SJSA1 (cell line): ENCODE results near the gene RB1. TPM values are rescaled to one million over a fixed set of nuclear protein-coding genes. Genes with fewer than 3 reads are reported as not detected.

Experiments used
- DNase-seq, 2 experiments: peaks; one replicate each; pipeline ENCODE4 v3.0.0-alpha.2; 2015 to 2020; ENCODE audit warnings: low spot score in 2 of 2, low read depth in 1 of 2
- H3K27ac ChIP-seq: fragments of 250-450 bp; sonication (Bioruptor Pico); 2 replicates; pipeline ENCODE4 v1.5.1; 2020; ENCODE audit warnings: mild to moderate bottlenecking, moderate library complexity
- H3K27me3 ChIP-seq: fragments of 250-450 bp; sonication (Bioruptor Pico); replicated peaks from 2 replicates; pipeline ENCODE4 v1.5.1; 2020; ENCODE audit warnings: mild to moderate bottlenecking, moderate library complexity
- H3K36me3 ChIP-seq: fragments of 250-450 bp; sonication (Bioruptor Pico); 2 replicates; pipeline ENCODE4 v1.5.1; 2020; ENCODE audit warnings: mild to moderate bottlenecking
- H3K4me1 ChIP-seq: fragments of 250-450 bp; sonication (Bioruptor Pico); replicated peaks from 2 replicates; pipeline ENCODE4 v1.6.1; 2021; ENCODE audit warnings: mild to moderate bottlenecking
- H3K4me3 ChIP-seq: fragments of 250-450 bp; sonication (Bioruptor Pico); 2 replicates; pipeline ENCODE4 v1.5.1; 2020; ENCODE audit warnings: mild to moderate bottlenecking
- H3K9me3 ChIP-seq: fragments of 250-450 bp; sonication (Bioruptor Pico); replicated peaks from 2 replicates; pipeline ENCODE4 v1.5.1; 2020; ENCODE audit warnings: mild to moderate bottlenecking
- total RNA-seq: library from RNA; depleted of rRNA; stranded (reverse); fragments of >200 nt; shearing (Covaris generic); gene quantifications from 2 replicates; pipeline ENCODE4 v1.2.3, GENCODE V29; 2014

RB1 gene
- total RNA-seq, 1 experiment from 2014 or later, result 53.8 TPM

GRCh38 chr13:48398450-48399095 lies 95.0 kb downstream of the RB1 start:
- Histone ChIP-seq H3K36me3 (peaks cover 17% of the 10 kb centered on the region), H3K9me3 (no peaks in the 10 kb centered on the region), H3K4me3 (no peak overlapping the region), H3K4me1 (peaks cover 24% of the 10 kb centered on the region), H3K27ac (no peak overlapping the region), H3K27me3 (no peaks in the 10 kb centered on the region)
- DNase-seq, result no peak

- H3K27ac ChIP-seq, result peak overlapping the region; percentile 68
- H3K9me3 ChIP-seq, result no peaks in the 10 kb centered on the region
- peaks cover 24% of the 10 kb centered on the region for H3K4me1 ChIP-seq
- H3K4me3 ChIP-seq, result no peak overlapping the region
- peaks cover 7% of the 10 kb centered on the region for H3K36me3 ChIP-seq
- peak in 1 of 2 experiments; percentile 26 for DNase-seq
- no peaks in the 10 kb centered on the region for H3K27me3 ChIP-seq
These were observed 96.6 kb downstream of the RB1 start for GRCh38 chr13:48400090-48400694.

DNA sequence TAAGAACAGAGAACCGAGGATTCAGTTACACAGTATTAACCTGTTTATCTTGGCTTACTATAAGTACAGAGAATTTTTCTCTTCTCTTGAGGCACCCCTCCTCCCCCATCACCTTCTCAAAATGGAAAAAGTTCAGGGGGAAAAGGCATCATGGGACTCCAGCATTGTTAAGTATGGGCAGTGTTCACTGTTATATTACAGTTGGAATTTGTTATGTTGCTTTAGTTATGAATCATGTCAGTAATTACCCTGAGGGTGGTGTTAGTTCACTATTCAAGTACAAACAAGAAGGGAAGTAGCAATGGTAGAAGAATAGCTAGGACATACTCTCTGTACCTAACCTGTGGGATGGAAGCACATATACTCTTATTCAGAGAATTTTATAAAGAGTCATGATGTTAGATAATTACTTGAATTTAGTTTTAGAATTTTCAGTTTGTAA lies 97.3 kb downstream of the RB1 start:
- H3K4me3 ChIP-seq, result no peak overlapping the region
- peak overlapping the region; percentile 68 for H3K27ac ChIP-seq
- H3K27me3 ChIP-seq, result no peaks in the 10 kb centered on the region
- H3K36me3 ChIP-seq, result peaks cover under 1% of the 10 kb centered on the region
- H3K4me1 ChIP-seq, result peaks cover 24% of the 10 kb centered on the region
- DNase-seq, result peak in 1 of 2 experiments; percentile 52
- H3K9me3 ChIP-seq, result no peaks in the 10 kb centered on the region

GRCh38 chr13:48401480-48401879 lies 97.9 kb downstream of the RB1 start:
- Histone ChIP-seq H3K4me3 (no peak overlapping the region), H3K4me1 (peaks cover 24% of the 10 kb centered on the region), H3K36me3 (no peaks in the 10 kb centered on the region), H3K27ac (no peak overlapping the region; the same call in none of the 2 replicates), H3K9me3 (no peaks in the 10 kb centered on the region), H3K27me3 (no peaks in the 10 kb centered on the region)
- DNase-seq, result no peak

DNA sequence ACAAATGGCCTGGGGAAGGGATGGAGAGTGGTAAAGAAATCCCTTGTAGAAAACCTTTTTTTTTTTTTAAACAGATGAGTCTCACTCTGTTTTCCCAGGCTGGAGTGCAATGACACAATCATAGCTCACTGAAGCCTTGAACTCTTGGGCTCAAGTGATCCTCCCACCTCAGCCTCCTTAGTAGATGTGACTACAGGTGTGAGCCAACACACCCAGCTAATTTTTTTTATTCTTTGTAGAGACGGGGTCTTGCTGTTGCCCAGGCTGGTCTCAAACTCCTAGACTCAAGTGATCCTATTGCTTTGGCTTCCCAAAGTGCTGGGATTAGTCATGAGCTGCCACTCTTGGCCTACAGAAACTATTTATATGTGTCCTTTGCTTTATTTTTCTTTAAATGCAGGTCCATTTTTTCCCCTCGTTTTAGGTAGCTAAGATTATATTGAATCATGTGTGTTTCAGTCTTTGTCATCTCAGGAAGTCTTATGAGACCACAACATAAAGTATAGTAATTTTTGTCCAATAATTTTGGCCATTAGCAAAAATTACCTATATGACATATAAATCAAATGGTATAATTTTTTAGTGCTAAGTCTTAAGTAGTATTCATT lies 98.9 kb downstream of the RB1 start:
- Histone ChIP-seq H3K27me3 (no peaks in the 10 kb centered on the region), H3K27ac (no peak overlapping the region), H3K9me3 (no peaks in the 10 kb centered on the region), H3K4me1 (peaks cover 24% of the 10 kb centered on the region), H3K4me3 (no peak overlapping the region), H3K36me3 (no peaks in the 10 kb centered on the region)
- no peak for DNase-seq

- Histone ChIP-seq H3K27ac (no peak overlapping the region), H3K4me1 (peaks cover 24% of the 10 kb centered on the region), H3K9me3 (no peaks in the 10 kb centered on the region), H3K27me3 (no peaks in the 10 kb centered on the region), H3K36me3 (no peaks in the 10 kb centered on the region), H3K4me3 (no peak overlapping the region)
- DNase-seq, result no peak
These were observed 99.6 kb downstream of the RB1 start for GRCh38 chr13:48403151-48403631.

GRCh38 chr13:48403913-48404312 lies 100.4 kb downstream of the RB1 start:
- no peaks in the 10 kb centered on the region for H3K9me3 ChIP-seq
- H3K4me1 ChIP-seq, result peaks cover 24% of the 10 kb centered on the region
- H3K36me3 ChIP-seq, result no peaks in the 10 kb centered on the region
- H3K27ac ChIP-seq, result no peak overlapping the region
- H3K4me3 ChIP-seq, result no peak overlapping the region
- H3K27me3 ChIP-seq, result no peaks in the 10 kb centered on the region
- no peak for DNase-seq

GRCh38 chr13:48404952-48405351 lies 101.4 kb downstream of the RB1 start:
- Histone ChIP-seq H3K9me3 (no peaks in the 10 kb centered on the region), H3K4me1 (peaks cover 17% of the 10 kb centered on the region), H3K4me3 (no peak overlapping the region), H3K36me3 (no peaks in the 10 kb centered on the region), H3K27ac (no peak overlapping the region), H3K27me3 (no peaks in the 10 kb centered on the region)
- DNase-seq, result no peak

GRCh38 chr13:48405875-48406274 lies 102.3 kb downstream of the RB1 start:
- no peak overlapping the region for H3K4me3 ChIP-seq
- peaks cover 7% of the 10 kb centered on the region for H3K4me1 ChIP-seq
- peaks cover 6% of the 10 kb centered on the region; the same call in 1 of the 2 replicates for H3K36me3 ChIP-seq
- H3K27ac ChIP-seq, result no peak overlapping the region
- DNase-seq, result no peak
- H3K27me3 ChIP-seq, result no peaks in the 10 kb centered on the region
- H3K9me3 ChIP-seq, result no peaks in the 10 kb centered on the region

- H3K27ac ChIP-seq, result no peak overlapping the region
- DNase-seq, result no peak
- H3K4me1 ChIP-seq, result 0 out of 2 replicates have a peak, but pooled peaks cover 3% of the 10 kb centered on the region
- H3K4me3 ChIP-seq, result no peak overlapping the region
- H3K9me3 ChIP-seq, result no peaks in the 10 kb centered on the region
- H3K36me3 ChIP-seq, result peaks cover 6% of the 10 kb centered on the region; the same call in 1 of the 2 replicates
- no peaks in the 10 kb centered on the region for H3K27me3 ChIP-seq
These were observed 106.6 kb downstream of the RB1 start for GRCh38 chr13:48410199-48410598.

DNA sequence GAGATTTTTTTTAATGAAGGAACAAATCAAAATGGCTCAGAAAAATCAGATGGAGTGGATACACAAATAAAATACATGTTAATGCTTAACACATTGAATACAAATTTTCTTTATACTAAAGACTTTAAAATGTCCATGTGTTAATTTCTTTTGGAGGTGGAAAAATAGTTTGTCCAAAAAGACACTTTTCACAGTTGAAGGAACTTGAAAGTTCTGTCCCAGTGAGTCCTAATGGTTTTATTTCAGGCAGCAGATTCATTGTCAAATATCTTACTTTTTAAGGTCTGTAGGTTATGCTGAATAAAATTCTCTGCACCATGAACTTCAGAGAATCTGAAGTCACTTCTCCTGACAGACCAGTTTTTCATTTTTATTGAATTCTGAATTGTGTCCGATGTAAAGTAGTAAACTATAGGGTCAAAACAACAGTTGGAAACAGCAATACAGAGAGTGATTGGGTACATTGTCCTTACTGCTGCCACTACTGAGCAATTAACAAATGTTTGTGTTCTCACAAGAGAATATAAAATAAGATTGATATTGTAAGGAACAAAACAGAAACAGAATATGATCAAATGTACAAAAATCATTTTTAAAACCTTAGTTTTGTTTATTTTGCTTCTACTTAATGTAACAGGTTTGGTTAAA lies 107.7 kb downstream of the RB1 start:
- H3K4me3 ChIP-seq, result peak overlapping the region; percentile 40
- DNase-seq, result peak in 1 of 2 experiments; percentile 19

DNA sequence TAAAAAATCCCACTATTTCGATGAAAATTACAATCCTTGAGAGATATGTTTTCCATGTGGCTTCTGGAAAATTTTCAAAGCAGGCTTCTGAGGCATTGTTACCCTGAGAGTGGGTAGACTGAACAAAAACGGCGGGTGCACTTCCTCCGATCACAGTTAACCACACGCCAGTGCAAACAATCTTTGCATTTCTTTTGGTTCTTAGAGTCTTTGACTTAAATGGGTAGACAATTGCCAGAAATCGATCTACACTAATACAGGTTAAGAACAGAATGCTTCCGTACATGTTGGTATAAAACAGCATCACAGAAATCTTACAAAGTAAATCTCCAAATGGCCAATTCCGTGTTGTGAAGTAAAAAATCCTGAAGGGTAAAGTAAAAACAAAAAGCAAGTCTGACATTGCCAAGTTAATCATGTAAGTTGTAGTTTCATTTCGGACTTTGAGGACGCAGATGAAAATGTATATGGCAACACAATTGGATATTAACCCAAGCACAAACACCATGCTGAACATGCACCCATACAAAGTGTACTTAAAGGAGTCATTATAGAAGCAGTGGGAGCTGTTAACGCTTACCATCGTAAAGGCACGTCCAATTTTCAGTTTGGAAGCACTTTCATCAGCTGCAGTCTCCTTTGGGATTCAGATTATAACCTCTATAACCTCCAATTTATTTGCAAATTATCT lies 108.4 kb downstream of the RB1 start:
- Histone ChIP-seq H3K4me3 (peak overlapping the region; percentile 40), H3K36me3 (peaks cover 18% of the 10 kb centered on the region), H3K9me3 (no peaks in the 10 kb centered on the region), H3K27me3 (no peaks in the 10 kb centered on the region), H3K27ac (peak overlapping the region; percentile 75), H3K4me1 (0 out of 2 replicates have a peak, but pooled peaks cover 3% of the 10 kb centered on the region)
- peak in 1 of 2 experiments; percentile 27 for DNase-seq

More for the DNA sequence above, 107.7 kb downstream of the RB1 start:
- Histone ChIP-seq H3K36me3 (peaks cover 14% of the 10 kb centered on the region), H3K27me3 (no peaks in the 10 kb centered on the region), H3K9me3 (no peaks in the 10 kb centered on the region), H3K4me1 (0 out of 2 replicates have a peak, but pooled peaks cover 3% of the 10 kb centered on the region), H3K27ac (peak overlapping the region; percentile 75; the same call in 1 of the 2 replicates)

GRCh38 chr13:48412881-48413351 lies 109.4 kb downstream of the RB1 start, which contains the start of gene LPAR6:
LPAR6 (minus strand) TSS chr13:48413113; CDS start chr13:48412423, 690 bp downstream.
- H3K36me3 ChIP-seq, result peaks cover 24% of the 10 kb centered on the region
- H3K9me3 ChIP-seq, result no peaks in the 10 kb centered on the region
- peak within 1 kb of the TSS; percentile 40 for H3K4me3 ChIP-seq
- H3K27ac ChIP-seq, result peak within 1 kb of the TSS; percentile 75
- H3K27me3 ChIP-seq, result no peaks in the 10 kb centered on the region
- 0 out of 2 replicates have a peak, but pooled peaks cover 3% of the 10 kb centered on the region for H3K4me1 ChIP-seq
- peak in 1 of 2 experiments; percentile 56 for DNase-seq
